ENCODE data around the gene ADRA1B.

Gene ADRA1B

DNA sequence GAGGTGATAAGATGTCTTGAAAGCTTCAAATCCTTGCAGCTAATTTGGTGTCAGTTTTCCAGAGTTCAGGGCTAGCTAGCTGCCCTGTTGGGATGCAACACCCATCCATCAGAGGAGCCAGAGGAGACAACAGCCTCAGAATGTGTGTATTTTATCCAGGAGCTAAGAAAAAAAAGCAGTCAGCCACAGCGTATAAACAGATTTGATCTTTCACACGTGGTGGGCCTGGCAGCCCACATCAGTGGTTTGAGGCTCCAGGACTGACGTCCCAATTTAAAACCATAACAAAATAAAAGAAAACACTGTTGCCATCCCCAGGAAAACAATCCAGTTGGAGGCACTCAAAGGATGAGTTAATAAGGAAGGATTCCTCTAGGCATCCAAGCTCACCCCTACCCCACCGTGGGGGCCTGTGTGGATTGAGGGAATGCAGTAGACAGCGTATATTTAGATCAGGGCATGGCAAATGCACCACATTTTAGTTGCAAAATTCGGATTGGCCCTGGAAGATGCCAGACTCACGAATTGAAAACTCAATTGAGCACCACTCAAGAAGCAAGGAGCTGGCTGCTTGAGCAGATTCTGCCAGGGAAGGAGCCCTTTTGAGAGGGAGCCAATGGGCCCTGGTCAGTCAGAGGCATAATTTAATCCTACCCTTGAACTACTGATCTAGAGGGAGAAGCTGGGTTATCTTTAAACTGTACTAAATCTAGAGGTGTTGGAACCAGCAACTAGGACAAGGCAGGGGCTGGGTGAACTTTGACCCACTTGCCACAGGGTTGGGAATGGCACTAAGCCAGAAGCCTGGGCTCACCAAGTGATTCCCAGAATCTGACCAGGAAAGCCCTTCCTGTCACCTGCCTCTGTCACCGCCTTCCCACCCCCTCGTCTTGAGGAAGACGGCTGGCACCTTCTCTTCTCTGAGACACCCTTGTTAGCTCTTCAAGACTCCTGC is 17.5 kb downstream of the ADRA1B start:
- CTCF ChIA-PET = interaction anchor here (0.6 to 1.8 kb wide), 3 partner anchors 9 to 31 kb away, joined by 3 to 4 read pairs (median 3); no protein-coding TSS in a partner anchor
- POLR2A ChIA-PET = no interaction called here
- DNase-seq (ENCODE audit: extremely low spot score) = no peak
- TF ChIP-seq, protein P1, sequence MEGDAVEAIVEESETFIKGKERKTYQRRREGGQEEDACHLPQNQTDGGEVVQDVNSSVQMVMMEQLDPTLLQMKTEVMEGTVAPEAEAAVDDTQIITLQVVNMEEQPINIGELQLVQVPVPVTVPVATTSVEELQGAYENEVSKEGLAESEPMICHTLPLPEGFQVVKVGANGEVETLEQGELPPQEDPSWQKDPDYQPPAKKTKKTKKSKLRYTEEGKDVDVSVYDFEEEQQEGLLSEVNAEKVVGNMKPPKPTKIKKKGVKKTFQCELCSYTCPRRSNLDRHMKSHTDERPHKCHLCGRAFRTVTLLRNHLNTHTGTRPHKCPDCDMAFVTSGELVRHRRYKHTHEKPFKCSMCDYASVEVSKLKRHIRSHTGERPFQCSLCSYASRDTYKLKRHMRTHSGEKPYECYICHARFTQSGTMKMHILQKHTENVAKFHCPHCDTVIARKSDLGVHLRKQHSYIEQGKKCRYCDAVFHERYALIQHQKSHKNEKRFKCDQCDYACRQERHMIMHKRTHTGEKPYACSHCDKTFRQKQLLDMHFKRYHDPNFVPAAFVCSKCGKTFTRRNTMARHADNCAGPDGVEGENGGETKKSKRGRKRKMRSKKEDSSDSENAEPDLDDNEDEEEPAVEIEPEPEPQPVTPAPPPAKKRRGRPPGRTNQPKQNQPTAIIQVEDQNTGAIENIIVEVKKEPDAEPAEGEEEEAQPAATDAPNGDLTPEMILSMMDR (IDR thresholded peaks at IDR 0.05; ENCODE audit: control extremely low read depth, extremely low read depth, low read depth, missing control alignments) = no peak

DNA sequence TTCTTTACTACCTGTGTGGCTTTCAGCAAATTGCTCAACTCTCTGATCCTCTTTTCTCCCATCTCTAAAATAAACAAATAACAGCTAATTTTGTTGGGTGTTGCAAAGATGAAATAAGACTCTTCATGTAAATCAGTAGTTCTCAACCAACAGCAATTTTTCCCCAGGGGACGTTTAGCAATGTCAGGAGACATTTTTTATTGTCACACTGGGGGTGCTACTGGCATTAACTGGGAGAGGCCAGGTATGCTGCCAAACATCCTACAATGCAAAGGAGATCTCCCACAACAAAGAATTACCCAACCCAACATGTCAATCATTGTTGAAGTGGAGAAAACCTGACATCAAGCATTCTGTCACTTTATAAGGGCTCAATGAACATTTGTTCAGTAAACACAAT is 19.7 kb downstream of the ADRA1B start:
- no peak for DNase-seq (ENCODE audit: extremely low spot score)
- ChIA-PET CTCF (interaction anchor here (1.1 to 1.4 kb wide), 2 partner anchors 22 to 429 kb away, joined by 3 read pairs; no protein-coding TSS in a partner anchor), POLR2A (no interaction called here)
- TF ChIP-seq, protein P1 (IDR thresholded peaks at IDR 0.05; ENCODE audit: control extremely low read depth, extremely low read depth, low read depth, missing control alignments) = no peak

DNA sequence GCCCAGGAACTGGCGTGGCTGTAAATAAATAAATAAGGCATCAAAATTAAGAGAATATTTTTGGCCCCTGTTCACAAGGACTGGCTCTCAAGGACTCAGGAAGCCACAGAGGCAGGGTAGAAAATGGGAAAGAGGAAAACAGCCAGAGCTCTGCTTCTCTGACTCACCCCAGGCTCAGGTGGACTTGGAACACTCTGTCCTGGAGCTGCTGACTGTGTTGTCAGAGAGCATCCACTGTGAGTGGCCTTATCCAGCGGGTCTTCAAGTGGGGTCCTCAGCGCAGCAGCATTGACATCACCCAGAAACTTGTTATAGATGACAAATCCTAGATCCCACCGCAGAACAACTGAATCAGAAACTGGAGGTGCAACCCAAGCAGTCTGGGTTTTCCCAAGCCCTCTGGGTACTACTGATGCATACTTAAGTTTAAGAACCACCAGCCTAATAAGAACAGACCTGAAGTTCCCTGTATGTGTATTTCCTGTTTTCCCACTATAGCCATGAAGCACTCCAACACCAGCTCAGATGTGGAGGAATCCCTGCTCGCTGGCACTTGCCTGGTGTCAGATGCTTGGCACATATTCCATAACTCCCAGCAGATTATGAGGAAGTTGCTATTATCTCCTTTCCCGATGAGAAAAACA is 20.5 kb downstream of the ADRA1B start:
- TF ChIP-seq, protein P1 (IDR thresholded peaks at IDR 0.05; ENCODE audit: control extremely low read depth, extremely low read depth, low read depth, missing control alignments) = no peak
- CTCF ChIA-PET = interaction anchor here (0.7 to 1.4 kb wide), 3 partner anchors 12 to 430 kb away, joined by 3 read pairs; no protein-coding TSS in a partner anchor
- DNase-seq (ENCODE audit: extremely low spot score) = no peak
- POLR2A ChIA-PET = no interaction called here

DNA sequence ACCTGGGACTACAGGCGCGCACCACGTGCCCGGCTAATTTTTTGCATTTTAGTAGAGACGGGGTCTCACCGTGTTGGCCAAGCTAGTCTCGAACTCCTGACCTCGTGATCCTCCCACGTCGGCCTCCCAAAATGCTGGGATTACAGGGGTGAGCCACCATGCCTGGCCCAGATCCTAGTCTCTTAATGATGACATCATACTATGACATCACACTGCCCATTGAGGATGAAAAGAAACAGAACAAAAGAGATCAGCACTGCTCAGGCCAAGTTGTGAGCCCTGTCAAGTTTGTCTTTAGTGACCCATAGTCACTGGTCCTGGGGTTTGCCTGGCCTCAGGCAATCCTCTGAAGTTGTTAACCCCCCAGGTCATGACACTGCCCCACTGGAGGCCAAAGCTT is 21.3 kb downstream of the ADRA1B start:
- no peak for DNase-seq (ENCODE audit: extremely low spot score)
- TF ChIP-seq, protein P1 (IDR thresholded peaks at IDR 0.05; ENCODE audit: control extremely low read depth, extremely low read depth, low read depth, missing control alignments) = no peak
- ChIA-PET POLR2A (no interaction called here), CTCF (interaction anchor here (0.7 kb wide), 1 partner anchor 13 kb away, joined by 3 read pairs; no protein-coding TSS in a partner anchor)

DNA sequence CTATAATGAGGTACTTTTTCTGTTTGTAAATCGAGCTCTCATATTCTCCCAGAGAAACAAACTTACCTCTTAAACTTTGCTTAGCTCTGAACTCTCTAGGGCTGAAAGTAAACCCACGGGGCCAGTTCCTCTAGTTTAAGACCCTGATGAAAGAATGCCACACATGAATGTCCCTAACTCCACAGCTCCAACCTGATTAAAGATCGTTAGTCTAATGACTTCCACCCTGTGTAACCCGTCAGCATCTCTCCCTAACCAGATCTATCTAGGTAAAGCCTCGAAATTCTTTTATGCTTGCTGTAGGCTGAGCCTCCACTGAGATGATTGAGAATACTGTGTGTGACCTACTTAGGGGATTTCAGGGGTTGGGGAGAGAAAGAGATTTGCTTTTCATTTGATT is 27.0 kb downstream of the ADRA1B start:
- no peak for DNase-seq (ENCODE audit: extremely low spot score)
- CTCF ChIA-PET = no interaction called here
- POLR2A ChIA-PET = no interaction called here
- TF ChIP-seq, protein P1 (IDR thresholded peaks at IDR 0.05; ENCODE audit: control extremely low read depth, extremely low read depth, low read depth, missing control alignments) = no peak

DNA sequence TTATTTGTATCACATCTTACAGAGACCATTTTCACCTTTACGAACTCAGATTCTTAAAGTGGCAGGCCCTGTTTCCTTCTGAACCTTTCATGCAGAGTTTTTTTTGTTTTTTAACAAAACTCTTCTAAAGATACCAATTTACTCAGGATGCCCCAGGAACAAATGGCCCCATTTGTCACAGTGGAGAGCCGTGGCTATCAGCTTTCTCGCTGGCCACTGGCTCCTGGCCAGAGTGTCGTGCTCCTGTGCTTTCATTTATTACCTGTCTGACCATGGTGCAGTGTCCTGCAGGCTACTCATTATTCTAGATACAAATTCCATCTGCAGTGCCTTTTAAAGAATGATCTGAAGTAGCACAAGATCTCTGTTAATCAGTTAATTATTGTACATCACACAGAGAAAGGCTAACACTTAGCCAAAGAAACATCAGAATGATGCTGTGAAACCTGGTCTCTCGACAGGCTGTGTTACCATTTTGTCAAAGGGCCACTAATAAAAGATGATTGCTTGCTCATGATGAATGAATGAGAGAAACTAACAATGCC is 27.8 kb downstream of the ADRA1B start:
- DNase-seq (ENCODE audit: extremely low spot score) = no peak
- ChIA-PET POLR2A (no interaction called here), CTCF (no interaction called here)
- TF ChIP-seq, protein P1 (IDR thresholded peaks at IDR 0.05; ENCODE audit: control extremely low read depth, extremely low read depth, low read depth, missing control alignments) = no peak

All from GM10248 (cell line).